Measurements from ENCODE around the gene BPIFB6. TPM values are rescaled to one million over a fixed set of nuclear protein-coding genes. Genes with fewer than 3 reads are reported as not detected.

BPIFB6 gene
- total RNA-seq, 1 donor from 2014 or later: not detected

DNA sequence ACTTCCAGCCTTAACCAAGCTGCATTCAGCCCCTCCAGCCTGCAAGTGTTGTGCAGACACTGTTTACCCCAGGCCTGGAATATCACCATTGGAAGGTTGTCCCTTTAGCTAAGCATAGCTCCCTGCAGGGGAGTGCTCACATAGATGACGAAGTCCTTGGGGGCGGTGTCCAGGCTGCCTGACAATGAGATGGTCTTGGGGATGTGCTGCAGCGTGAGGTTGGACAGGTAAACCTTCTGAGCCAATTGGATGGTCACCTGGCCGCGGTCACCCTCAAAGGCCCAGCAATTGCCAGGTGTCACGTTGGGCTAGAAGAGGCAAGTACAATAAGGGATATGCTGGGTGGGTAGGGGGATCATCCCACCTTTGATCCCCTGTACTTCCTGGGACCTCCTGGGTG, 45.9 kb upstream of the BPIFB6 start:
- peak; percentile 43 for DNase-seq (ENCODE audit: low spot score)
- peaks cover 17% of the 10 kb centered on the region for H3K27me3 Mint-ChIP-seq (ENCODE audit: low read depth)
- no peak overlapping the region for H3K27ac Mint-ChIP-seq (ENCODE audit: unreplicated experiment)
- no peaks in the 10 kb centered on the region for H3K4me1 Mint-ChIP-seq (ENCODE audit: low read depth)
- no peaks in the 10 kb centered on the region for H3K36me3 Mint-ChIP-seq (ENCODE audit: low read depth)
- TF ChIP-seq, protein P1, sequence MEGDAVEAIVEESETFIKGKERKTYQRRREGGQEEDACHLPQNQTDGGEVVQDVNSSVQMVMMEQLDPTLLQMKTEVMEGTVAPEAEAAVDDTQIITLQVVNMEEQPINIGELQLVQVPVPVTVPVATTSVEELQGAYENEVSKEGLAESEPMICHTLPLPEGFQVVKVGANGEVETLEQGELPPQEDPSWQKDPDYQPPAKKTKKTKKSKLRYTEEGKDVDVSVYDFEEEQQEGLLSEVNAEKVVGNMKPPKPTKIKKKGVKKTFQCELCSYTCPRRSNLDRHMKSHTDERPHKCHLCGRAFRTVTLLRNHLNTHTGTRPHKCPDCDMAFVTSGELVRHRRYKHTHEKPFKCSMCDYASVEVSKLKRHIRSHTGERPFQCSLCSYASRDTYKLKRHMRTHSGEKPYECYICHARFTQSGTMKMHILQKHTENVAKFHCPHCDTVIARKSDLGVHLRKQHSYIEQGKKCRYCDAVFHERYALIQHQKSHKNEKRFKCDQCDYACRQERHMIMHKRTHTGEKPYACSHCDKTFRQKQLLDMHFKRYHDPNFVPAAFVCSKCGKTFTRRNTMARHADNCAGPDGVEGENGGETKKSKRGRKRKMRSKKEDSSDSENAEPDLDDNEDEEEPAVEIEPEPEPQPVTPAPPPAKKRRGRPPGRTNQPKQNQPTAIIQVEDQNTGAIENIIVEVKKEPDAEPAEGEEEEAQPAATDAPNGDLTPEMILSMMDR (IDR thresholded peaks at IDR 0.05): no peak
- H3K9me3 Mint-ChIP-seq (ENCODE audit: low read depth): no peaks in the 10 kb centered on the region
- H3K4me3 Mint-ChIP-seq (ENCODE audit: unreplicated experiment): no peak overlapping the region

DNA sequence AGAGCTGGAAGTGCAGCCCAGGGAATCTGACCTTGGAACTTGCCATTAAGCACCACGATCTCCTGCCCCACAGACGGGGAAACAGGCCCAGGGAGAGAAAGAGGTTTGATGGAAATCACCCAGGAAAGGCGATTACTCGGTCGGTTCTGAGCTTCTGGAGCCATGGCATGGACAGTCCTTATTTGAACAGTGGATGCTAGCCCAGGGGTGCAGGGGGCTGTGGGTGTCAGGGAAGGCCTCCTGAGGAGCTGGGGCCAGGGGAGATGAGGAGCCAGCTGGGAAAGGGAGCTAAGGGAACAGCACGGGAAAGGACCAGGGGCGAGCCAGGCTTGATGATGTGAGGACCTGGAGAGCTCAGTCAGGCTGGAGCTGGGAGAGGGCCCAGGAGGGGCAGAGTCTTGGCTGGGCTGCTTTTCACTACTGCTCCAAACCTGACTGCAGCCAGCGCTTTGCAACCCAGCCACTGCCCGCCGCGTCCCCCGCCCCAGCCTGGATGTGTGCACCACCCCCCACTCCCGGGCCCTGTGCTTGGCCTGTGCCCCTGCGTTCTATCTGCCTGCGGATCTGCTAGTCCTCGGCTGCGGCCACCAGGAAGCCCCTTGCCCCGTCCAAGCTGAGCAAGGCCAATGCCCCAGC, 45.0 kb upstream of the BPIFB6 start:
- H3K9me3 Mint-ChIP-seq (ENCODE audit: low read depth): no peaks in the 10 kb centered on the region
- H3K4me1 Mint-ChIP-seq (ENCODE audit: low read depth): no peaks in the 10 kb centered on the region
- H3K27ac Mint-ChIP-seq (ENCODE audit: unreplicated experiment): no peak overlapping the region
- no peaks in the 10 kb centered on the region for H3K36me3 Mint-ChIP-seq (ENCODE audit: low read depth)
- DNase-seq (ENCODE audit: low spot score): peak; percentile 84
- H3K27me3 Mint-ChIP-seq (ENCODE audit: low read depth): peaks cover 16% of the 10 kb centered on the region
- no peak overlapping the region for H3K4me3 Mint-ChIP-seq (ENCODE audit: unreplicated experiment)
- TF ChIP-seq, protein P1 (IDR thresholded peaks at IDR 0.05): no peak

DNA sequence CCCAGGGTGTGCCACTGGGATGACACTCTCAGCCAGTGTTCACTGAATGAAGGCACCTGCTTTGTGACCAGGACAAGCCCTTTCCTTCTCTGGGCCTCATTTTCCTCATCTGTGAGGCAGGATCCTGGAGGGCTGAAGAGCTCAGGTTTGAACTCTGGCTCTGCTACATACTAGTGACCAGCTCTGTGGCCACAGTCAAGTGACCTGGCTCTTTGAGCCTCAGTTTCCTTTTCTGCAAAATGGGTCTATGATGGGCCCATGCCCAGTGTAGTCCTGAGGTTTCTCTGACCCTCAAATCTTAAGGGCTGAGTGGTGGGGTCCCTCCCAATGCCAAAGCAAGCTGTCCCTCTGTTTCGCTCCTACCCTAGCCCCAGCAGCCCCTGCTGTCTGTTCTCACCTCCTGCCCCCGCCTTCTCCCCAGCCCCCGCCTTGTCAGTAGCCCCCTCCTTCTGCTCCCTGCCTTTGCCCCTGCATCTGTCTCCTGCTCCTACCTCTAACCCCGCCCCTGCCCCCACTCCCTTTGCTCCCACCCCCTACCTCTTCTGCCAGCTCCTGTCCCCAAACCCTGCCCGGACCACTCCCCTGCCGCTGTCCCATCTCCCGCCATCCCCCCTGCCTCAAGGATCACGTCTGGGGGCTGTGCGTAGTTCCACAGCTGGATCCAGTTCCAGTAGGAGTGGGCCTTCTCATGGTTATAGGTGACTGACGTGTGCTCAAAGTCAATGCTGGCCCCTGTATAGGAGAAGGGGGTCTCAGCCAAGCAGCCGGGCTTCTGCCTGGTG, 44.2 kb upstream of the BPIFB6 start:
- H3K27me3 Mint-ChIP-seq (ENCODE audit: low read depth): peaks cover 19% of the 10 kb centered on the region
- TF ChIP-seq, protein P1 (IDR thresholded peaks at IDR 0.05): no peak
- peak; percentile 53 for DNase-seq (ENCODE audit: low spot score)
- no peaks in the 10 kb centered on the region for H3K36me3 Mint-ChIP-seq (ENCODE audit: low read depth)
- no peak overlapping the region for H3K4me3 Mint-ChIP-seq (ENCODE audit: unreplicated experiment)
- no peak overlapping the region for H3K27ac Mint-ChIP-seq (ENCODE audit: unreplicated experiment)
- H3K4me1 Mint-ChIP-seq (ENCODE audit: low read depth): no peaks in the 10 kb centered on the region
- no peaks in the 10 kb centered on the region for H3K9me3 Mint-ChIP-seq (ENCODE audit: low read depth)

DNA sequence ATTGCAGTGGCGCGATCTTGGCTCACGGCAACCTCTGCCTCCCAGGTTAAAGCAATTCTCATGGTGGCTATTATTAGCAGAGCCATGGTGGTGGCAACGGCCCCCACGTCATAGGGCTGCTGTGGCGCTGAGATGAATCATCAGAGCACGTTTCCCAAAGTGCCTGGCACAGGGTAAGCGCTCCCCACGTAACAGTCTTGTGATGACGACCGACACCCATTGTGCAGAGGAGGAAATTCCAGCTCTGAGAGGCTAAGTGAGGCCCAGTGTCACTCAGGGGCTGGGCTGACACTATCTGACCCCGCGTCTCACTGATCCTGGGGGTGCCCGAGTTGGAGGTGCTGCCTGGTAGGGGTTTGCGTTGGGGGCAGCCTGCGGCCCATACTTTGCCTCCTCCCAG, 43.4 kb upstream of the BPIFB6 start:
- peak; percentile 42 for DNase-seq (ENCODE audit: low spot score)
- peaks cover 19% of the 10 kb centered on the region for H3K27me3 Mint-ChIP-seq (ENCODE audit: low read depth)
- TF ChIP-seq, protein P1 (IDR thresholded peaks at IDR 0.05): no peak
- H3K9me3 Mint-ChIP-seq (ENCODE audit: low read depth): no peaks in the 10 kb centered on the region
- H3K36me3 Mint-ChIP-seq (ENCODE audit: low read depth): no peaks in the 10 kb centered on the region
- H3K27ac Mint-ChIP-seq (ENCODE audit: unreplicated experiment): no peak overlapping the region
- no peaks in the 10 kb centered on the region for H3K4me1 Mint-ChIP-seq (ENCODE audit: low read depth)
- H3K4me3 Mint-ChIP-seq (ENCODE audit: unreplicated experiment): no peak overlapping the region

DNA sequence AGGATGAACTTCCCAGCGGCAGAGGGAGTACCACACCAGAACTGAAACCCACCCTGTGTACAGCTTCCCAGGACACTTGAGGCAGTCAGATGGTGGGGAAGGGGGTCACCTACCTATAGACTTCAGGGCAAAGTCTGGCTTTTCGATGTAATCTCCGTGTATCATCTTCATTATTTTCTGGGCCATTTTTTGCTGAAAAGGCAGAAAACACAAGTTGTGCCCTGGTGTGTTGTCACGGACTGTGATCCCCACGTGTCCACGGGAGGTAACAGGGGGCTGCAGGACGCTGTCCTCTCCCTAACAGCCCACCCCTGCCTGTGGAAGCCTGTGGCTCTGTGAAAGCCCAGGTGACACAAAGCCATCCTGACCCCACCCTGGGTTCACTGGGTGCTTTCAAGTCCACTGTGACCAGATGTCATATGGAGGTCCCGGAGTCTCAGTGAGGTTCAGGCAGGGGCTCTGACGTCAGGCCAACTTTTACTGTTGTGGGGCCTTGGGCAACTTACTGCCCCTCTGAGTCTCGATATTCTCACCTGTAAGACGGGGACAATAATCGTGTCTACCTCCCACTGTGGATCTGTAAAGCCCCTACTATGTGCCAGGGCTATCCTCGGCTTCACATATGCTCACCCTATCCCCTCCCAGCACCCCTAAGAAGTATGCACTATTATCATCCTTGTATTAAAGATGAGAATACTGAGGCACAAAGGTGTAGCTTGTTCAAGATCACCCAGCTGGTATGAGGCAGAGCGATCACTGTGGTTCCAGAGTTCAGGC, 41.8 kb upstream of the BPIFB6 start:
- TF ChIP-seq, protein P1 (IDR thresholded peaks at IDR 0.05): no peak
- DNase-seq (ENCODE audit: low spot score): peak; percentile 39
- H3K36me3 Mint-ChIP-seq (ENCODE audit: low read depth): peaks cover 2% of the 10 kb centered on the region
- no peak overlapping the region for H3K27ac Mint-ChIP-seq (ENCODE audit: unreplicated experiment)
- H3K27me3 Mint-ChIP-seq (ENCODE audit: low read depth): peaks cover 19% of the 10 kb centered on the region
- peaks cover 4% of the 10 kb centered on the region for H3K9me3 Mint-ChIP-seq (ENCODE audit: low read depth)
- no peak overlapping the region for H3K4me3 Mint-ChIP-seq (ENCODE audit: unreplicated experiment)
- no peaks in the 10 kb centered on the region for H3K4me1 Mint-ChIP-seq (ENCODE audit: low read depth)

All from chondrocyte (in vitro differentiated cells).